Fibroblast of the aortic adventitia (primary cell): ENCODE measurements around the gene LPIN1. TPM values are rescaled to one million over a fixed set of nuclear protein-coding genes. Genes with fewer than 3 reads are reported as not detected.

Source experiments
- DNase-seq: peaks from one replicate; pipeline ENCODE4 v3.0.0-alpha.2; 2010; ENCODE audit warnings: low read depth
- H3K4me3 ChIP-seq: 2 replicates; pipeline ENCODE4 v1.5.1; 2011; ENCODE audit warnings: low read depth, mild to moderate bottlenecking, control low read depth, low read length, moderate library complexity
- total RNA-seq: library from RNA; depleted of rRNA; stranded (reverse); fragments of >200 nt; gene quantifications from 2 replicates; pipeline ENCODE4 v1.2.3, GENCODE V29; 2012; ENCODE audit warnings: low replicate concordance
- TF ChIP-seq, protein P1 (sequence below): IDR thresholded peaks from 2 replicates; pipeline ENCODE4 v1.5.1; 2011; ENCODE audit warnings: mild to moderate bottlenecking, low read length, control low read depth, inconsistent platforms; ENCODE audit not compliant: insufficient read depth

Gene LPIN1
- total RNA-seq, 1 donor: 50.4 TPM

DNA sequence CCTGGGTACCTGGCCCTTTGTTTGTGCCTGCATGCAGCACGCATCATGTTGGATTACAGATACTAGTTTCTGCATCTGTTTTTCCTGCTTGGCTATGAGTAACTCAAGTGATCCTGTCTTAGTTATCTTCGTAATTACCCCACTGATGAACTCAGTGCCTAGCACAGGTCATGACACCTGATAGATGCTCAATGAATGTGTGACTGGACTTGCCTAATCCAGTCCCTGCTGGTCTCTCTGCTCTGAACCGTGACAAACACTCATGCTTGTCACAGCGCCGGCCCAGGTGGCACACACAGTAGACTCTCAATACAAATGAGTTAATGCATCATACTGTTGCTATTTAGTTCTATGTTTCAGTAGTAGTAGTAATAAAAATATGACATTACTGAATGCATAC is 45.2 kb upstream of the LPIN1 start:
- TF ChIP-seq, protein P1, sequence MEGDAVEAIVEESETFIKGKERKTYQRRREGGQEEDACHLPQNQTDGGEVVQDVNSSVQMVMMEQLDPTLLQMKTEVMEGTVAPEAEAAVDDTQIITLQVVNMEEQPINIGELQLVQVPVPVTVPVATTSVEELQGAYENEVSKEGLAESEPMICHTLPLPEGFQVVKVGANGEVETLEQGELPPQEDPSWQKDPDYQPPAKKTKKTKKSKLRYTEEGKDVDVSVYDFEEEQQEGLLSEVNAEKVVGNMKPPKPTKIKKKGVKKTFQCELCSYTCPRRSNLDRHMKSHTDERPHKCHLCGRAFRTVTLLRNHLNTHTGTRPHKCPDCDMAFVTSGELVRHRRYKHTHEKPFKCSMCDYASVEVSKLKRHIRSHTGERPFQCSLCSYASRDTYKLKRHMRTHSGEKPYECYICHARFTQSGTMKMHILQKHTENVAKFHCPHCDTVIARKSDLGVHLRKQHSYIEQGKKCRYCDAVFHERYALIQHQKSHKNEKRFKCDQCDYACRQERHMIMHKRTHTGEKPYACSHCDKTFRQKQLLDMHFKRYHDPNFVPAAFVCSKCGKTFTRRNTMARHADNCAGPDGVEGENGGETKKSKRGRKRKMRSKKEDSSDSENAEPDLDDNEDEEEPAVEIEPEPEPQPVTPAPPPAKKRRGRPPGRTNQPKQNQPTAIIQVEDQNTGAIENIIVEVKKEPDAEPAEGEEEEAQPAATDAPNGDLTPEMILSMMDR: no peak
- no peak overlapping the region for H3K4me3 ChIP-seq

DNA sequence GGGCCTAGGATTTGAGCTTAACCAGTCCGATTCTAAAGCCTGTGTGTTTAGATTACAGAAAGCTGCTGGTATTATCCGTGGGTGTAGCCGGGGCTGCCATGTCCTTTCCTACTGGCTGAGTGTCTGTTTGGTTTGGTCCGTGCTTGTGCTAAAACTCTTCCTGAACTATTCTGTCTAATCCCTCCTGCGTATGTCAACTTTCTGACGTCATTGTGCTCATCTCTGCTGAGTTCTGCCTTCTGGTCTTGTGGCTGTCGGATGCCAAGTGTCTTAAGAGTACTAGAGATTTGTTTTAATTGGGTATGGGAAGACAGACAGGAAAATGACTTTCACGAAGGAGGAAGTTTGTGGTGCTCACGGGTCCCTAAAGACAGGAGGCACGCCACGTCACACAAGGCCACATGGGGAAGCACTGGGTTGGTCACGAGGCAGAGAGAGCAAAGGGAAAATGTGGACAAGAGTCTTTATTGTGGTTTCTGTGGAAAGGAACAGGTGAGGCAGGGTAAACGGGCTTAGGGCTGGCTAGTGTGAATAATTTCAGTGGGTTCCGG is 44.6 kb upstream of the LPIN1 start:
- TF ChIP-seq, protein P1: no peak
- no peak overlapping the region for H3K4me3 ChIP-seq
- no peak for DNase-seq

More for the DNA sequence above, 45.2 kb upstream of the LPIN1 start:
- DNase-seq: no peak

DNA sequence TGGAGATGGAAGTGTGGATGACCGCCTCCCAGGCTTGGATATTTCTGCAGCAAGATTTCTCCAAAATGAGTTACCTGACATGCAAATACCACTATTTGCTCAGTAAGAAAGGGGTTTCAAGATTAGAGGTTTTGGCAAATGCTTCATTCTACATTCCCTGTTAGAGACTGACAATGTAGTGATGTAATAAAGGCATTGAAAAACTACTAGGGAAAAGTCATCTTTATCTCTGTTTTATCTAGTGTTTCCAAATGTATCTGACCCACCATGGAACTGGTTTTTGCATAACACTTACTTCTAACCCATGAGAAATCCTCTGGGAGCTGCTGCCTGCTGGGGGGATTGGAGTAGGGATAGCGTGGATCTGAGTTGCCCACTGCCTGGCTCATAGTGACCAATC is 43.5 kb upstream of the LPIN1 start:
- TF ChIP-seq, protein P1: no peak
- no peak overlapping the region for H3K4me3 ChIP-seq
- peak; percentile 69 for DNase-seq

DNA sequence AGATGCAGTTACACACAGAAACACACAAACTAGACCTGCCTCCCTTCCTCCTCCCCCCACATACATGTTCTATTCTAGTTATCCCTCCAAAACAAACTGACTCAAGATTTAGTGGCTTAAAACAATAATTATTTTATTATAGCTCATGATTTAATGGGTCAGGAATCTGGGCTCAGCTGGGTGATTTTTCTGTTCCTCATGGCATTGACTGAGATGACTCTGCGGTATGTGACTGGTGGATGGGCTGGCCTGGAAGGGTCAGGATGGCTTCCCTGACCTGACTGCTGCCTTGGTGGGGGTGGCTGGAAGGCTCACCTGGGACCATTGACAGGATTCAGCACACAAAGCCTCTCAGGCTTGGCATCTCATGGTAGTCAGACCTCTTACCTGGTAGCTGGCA is 42.7 kb upstream of the LPIN1 start:
- peak; percentile 61 for DNase-seq
- TF ChIP-seq, protein P1: no peak
- no peak overlapping the region for H3K4me3 ChIP-seq

DNA sequence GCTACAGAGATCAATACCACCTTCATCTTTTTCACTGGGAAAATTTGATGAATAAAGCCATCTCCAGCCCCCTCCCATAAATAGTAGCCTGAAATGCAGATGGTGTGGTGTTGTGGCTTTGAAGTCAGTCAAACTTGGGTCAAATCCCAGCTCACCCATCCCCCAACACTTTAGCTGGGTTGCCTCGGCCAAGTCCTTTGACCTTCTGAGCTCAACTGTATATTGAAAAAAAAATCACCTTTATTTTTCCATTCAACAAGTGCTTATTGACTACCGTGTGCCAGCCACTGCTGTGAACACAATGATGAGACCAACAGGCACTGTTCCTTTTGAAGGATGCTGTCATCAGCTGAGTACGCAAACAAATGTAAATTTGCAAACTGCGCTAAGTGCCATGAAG is 41.4 kb upstream of the LPIN1 start:
- no peak overlapping the region for H3K4me3 ChIP-seq
- TF ChIP-seq, protein P1: no peak
- DNase-seq: no peak

DNA sequence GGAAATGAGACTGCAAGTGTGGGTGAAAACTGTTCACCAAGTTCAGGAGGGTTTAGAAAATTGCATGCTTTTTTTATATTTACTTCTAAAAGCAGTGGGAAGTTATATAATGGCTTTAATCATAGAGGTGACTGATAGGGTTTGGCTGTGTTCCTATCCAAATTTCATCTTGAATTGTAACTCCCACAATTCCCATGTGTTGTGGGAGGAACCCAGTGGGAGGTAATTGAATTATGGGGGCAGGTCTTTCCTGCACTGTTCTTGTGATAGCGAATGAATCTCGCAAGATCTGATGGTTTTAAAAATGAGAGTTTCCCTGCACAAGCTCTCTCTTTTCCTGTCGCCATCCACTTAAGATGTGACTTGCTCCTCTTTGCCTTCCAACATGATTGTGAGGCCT is 40.7 kb upstream of the LPIN1 start:
- no peak for DNase-seq
- TF ChIP-seq, protein P1: no peak
- H3K4me3 ChIP-seq: no peak overlapping the region

DNA sequence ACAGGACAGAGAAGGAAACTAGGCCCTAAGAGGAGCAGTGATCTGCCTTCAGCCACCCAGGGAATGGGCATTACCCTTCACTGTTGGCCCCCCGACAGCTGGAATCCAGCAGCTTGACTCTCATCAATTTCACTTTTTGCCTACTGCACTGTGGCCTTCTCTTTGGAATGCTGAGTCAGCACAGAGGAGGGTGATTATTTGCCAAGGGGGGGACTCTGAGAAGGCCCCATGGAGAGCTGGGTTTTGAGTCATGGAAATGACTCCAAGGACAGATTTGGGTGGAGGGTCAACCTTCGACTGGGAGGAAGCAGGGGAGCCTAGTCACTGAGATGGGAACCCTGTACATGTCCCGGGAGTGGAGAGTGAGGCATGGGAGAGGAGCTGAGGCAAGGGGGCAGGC is 38.3 kb upstream of the LPIN1 start:
- H3K4me3 ChIP-seq: no peak overlapping the region
- TF ChIP-seq, protein P1: no peak
- peak; percentile 37 for DNase-seq
